Measurements from ENCODE around the gene INPP5A. TPM values are rescaled to one million over a fixed set of nuclear protein-coding genes. Genes with fewer than 3 reads are reported as not detected.

INPP5A gene
- total RNA-seq, 1 donor from 2014 or later = 14.2 TPM

DNA sequence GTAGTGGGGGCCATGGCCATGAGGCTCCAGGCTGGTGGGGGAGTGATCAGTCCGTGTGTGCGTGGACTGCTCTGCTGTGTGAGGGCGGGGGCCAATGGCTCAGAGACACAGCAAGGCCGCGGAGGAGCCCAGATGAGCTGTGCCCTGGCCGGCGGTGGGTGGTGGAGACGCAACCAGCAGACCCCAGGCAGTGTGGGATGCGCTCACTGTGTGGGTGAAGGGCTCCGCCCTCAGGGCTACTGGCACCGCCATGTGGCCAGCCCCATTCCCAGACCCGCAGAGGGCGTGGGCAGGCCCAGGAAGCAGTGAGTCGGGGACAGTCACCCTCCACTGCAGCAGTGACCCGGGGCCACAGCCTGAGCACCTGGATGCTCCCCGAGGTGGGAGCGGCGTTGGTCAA is 239.2 kb downstream of the INPP5A start:
- peaks cover 5% of the 10 kb centered on the region for H3K36me3 Mint-ChIP-seq
- no peak for DNase-seq (ENCODE audit: low spot score)
- H3K4me2 ChIP-seq = no peak overlapping the region
- H3F3A ChIP-seq (ENCODE audit: low read depth) = peaks cover 3% of the 10 kb centered on the region
- H2AFZ ChIP-seq (replicated peaks) = no peak overlapping the region
- no peak overlapping the region for H3K27ac ChIP-seq
- peaks cover 21% of the 10 kb centered on the region for H3K27me3 ChIP-seq
- H3K9ac ChIP-seq = no peak overlapping the region
- H3K4me1 ChIP-seq = no peaks in the 10 kb centered on the region
- no peak for TF ChIP-seq EZH2 (IDR thresholded peaks at IDR 0.05)
- TF ChIP-seq EZH2phosphoT487 (IDR thresholded peaks at IDR 0.05) = no peak
- TF ChIP-seq, protein P1, sequence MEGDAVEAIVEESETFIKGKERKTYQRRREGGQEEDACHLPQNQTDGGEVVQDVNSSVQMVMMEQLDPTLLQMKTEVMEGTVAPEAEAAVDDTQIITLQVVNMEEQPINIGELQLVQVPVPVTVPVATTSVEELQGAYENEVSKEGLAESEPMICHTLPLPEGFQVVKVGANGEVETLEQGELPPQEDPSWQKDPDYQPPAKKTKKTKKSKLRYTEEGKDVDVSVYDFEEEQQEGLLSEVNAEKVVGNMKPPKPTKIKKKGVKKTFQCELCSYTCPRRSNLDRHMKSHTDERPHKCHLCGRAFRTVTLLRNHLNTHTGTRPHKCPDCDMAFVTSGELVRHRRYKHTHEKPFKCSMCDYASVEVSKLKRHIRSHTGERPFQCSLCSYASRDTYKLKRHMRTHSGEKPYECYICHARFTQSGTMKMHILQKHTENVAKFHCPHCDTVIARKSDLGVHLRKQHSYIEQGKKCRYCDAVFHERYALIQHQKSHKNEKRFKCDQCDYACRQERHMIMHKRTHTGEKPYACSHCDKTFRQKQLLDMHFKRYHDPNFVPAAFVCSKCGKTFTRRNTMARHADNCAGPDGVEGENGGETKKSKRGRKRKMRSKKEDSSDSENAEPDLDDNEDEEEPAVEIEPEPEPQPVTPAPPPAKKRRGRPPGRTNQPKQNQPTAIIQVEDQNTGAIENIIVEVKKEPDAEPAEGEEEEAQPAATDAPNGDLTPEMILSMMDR (IDR thresholded peaks at IDR 0.05) = no peak
- no peak overlapping the region for H3K4me3 Mint-ChIP-seq
- H3K79me2 ChIP-seq (ENCODE audit: low read depth) = no peaks in the 10 kb centered on the region
- H3K9me3 Mint-ChIP-seq = peaks cover 6% of the 10 kb centered on the region
- no peak overlapping the region for H3K27ac Mint-ChIP-seq
- H3K36me3 ChIP-seq = no peaks in the 10 kb centered on the region
- H4K20me1 ChIP-seq (ENCODE audit: low read depth) = peaks cover 10% of the 10 kb centered on the region
- no peaks in the 10 kb centered on the region for H3K9me3 ChIP-seq (ENCODE audit: low read depth)
- peaks cover 8% of the 10 kb centered on the region for H3K27me3 Mint-ChIP-seq (ENCODE audit: insufficient read depth, low read depth)
- H3K4me3 ChIP-seq = no peak overlapping the region
- peaks cover 4% of the 10 kb centered on the region for H3K4me1 Mint-ChIP-seq

GRCh38 chr10:132777441-132777840 is 239.9 kb downstream of the INPP5A start:
- Histone ChIP-seq H4K20me1 (ENCODE audit: low read depth) (peaks cover 16% of the 10 kb centered on the region), H3K4me1 (no peaks in the 10 kb centered on the region), H3K9ac (no peak overlapping the region), H3K27me3 (peaks cover 27% of the 10 kb centered on the region), H2AFZ (replicated peaks) (no peak overlapping the region), H3K9me3 (ENCODE audit: low read depth) (no peaks in the 10 kb centered on the region), H3K4me3 (no peak overlapping the region), H3K4me2 (no peak overlapping the region), H3K79me2 (ENCODE audit: low read depth) (no peaks in the 10 kb centered on the region), H3F3A (ENCODE audit: low read depth) (peaks cover 3% of the 10 kb centered on the region), H3K36me3 (no peaks in the 10 kb centered on the region), H3K27ac (no peak overlapping the region)
- Mint-ChIP-seq H3K27ac (no peak overlapping the region), H3K4me1 (peaks cover 4% of the 10 kb centered on the region), H3K9me3 (peaks cover 6% of the 10 kb centered on the region), H3K36me3 (peaks cover 7% of the 10 kb centered on the region), H3K4me3 (no peak overlapping the region), H3K27me3 (ENCODE audit: insufficient read depth, low read depth) (peaks cover 10% of the 10 kb centered on the region)
- TF ChIP-seq, protein P1 (IDR thresholded peaks at IDR 0.05) = no peak
- no peak for TF ChIP-seq EZH2 (IDR thresholded peaks at IDR 0.05)
- no peak for TF ChIP-seq EZH2phosphoT487 (IDR thresholded peaks at IDR 0.05)
- DNase-seq (ENCODE audit: low spot score) = no peak

GRCh38 chr10:132779549-132780294 is 242.1 kb downstream of the INPP5A start:
- Histone ChIP-seq H2AFZ (replicated peaks) (no peak overlapping the region), H3K9me3 (ENCODE audit: low read depth) (no peaks in the 10 kb centered on the region), H3K36me3 (no peaks in the 10 kb centered on the region), H3K4me1 (peaks cover 7% of the 10 kb centered on the region), H3F3A (ENCODE audit: low read depth) (peaks cover 13% of the 10 kb centered on the region), H4K20me1 (ENCODE audit: low read depth) (peaks cover 39% of the 10 kb centered on the region), H3K4me2 (no peak overlapping the region), H3K79me2 (ENCODE audit: low read depth) (no peaks in the 10 kb centered on the region), H3K4me3 (no peak overlapping the region), H3K9ac (no peak overlapping the region), H3K27ac (no peak overlapping the region), H3K27me3 (peaks cover 50% of the 10 kb centered on the region)
- TF ChIP-seq, protein P1 (IDR thresholded peaks at IDR 0.05) = no peak
- TF ChIP-seq EZH2phosphoT487 (IDR thresholded peaks at IDR 0.05) (no peak), EZH2 (IDR thresholded peaks at IDR 0.05) (no peak)
- Mint-ChIP-seq H3K4me3 (no peak overlapping the region), H3K4me1 (peaks cover 11% of the 10 kb centered on the region), H3K36me3 (peaks cover 9% of the 10 kb centered on the region), H3K9me3 (no peaks in the 10 kb centered on the region), H3K27me3 (ENCODE audit: insufficient read depth, low read depth) (peaks cover 29% of the 10 kb centered on the region), H3K27ac (no peak overlapping the region)
- no peak for DNase-seq (ENCODE audit: low spot score)
